IPS-20b (cell line): ENCODE results near the gene MAPK7.

Experiments
- H3K27ac ChIP-seq: one replicate; pipeline ENCODE4 v1.5.1; 2013; ENCODE audit warnings: low read length
- H3K27me3 ChIP-seq: 2 replicates; pipeline ENCODE4 v1.6.1; 2013; ENCODE audit warnings: mild to moderate bottlenecking, low read length, inconsistent platforms; ENCODE audit not compliant: insufficient read depth
- H3K36me3 ChIP-seq: 2 replicates; pipeline ENCODE4 v1.6.1; 2013; ENCODE audit warnings: low read depth, mild to moderate bottlenecking, inconsistent platforms, low read length, moderate library complexity; ENCODE audit not compliant: insufficient read depth
- H3K4me1 ChIP-seq: 2 replicates; pipeline ENCODE4 v1.6.1; 2013; ENCODE audit warnings: mild to moderate bottlenecking, control low read depth, inconsistent platforms, low read length, moderate library complexity; ENCODE audit not compliant: insufficient read depth
- H3K4me3 ChIP-seq: 2 replicates; pipeline ENCODE4 v1.5.1; 2013; ENCODE audit warnings: mild to moderate bottlenecking, low read length, inconsistent platforms
- H3K9ac ChIP-seq: 2 replicates; pipeline ENCODE4 v1.6.1; 2013; ENCODE audit warnings: low read depth, mild to moderate bottlenecking, inconsistent platforms, low read length, moderate library complexity
- H3K9me3 ChIP-seq: 2 replicates; pipeline ENCODE4 v1.6.1; 2013; ENCODE audit warnings: mild to moderate bottlenecking, low read depth, low read length, inconsistent platforms; ENCODE audit not compliant: insufficient read depth

Gene MAPK7

DNA sequence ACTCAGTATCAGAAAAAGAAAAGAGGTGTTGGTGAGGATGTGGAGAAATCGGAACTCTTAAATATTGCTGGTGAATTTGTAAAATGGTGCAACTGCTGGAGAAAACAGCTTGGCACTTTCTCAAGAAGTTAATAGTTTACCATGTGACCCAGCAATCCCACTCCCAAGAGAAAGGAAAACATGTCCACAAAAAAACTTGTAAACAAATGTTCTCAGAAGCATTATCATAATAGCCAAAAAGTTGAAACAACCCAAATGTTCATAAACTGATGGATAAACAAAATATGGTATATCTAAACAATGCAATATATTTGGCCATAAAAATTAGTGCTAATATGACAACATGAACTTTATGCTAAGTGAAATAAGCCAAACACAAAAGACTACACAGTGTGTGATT, 2.6 kb upstream of the MAPK7 start:
- Histone ChIP-seq H3K4me1 (no peaks in the 10 kb centered on the region; the same call in 1 of the 2 replicates), H3K27me3 (no peaks in the 10 kb centered on the region), H3K9ac (no peak overlapping the region), H3K36me3 (peaks cover 14% of the 10 kb centered on the region), H3K4me3 (no peak overlapping the region), H3K27ac (no peak overlapping the region), H3K9me3 (no peaks in the 10 kb centered on the region)

DNA sequence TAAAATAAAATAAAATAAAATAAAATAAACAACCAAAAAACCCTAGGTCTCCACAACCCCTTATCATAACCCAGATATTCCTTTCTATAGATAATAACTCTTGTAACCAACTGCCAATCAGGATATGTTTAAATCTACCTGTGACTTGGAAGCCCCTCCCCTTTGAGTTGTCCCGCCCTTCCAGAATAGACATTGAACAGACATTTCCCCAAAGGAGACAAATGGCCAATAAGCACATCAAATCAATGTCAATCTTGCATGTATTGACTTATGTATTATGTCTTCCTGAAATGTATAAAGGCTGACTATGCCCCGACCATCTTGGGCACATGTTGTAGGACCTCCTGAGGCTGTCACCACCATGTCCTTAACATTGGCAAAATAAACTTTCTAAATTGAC, 1.5 kb upstream of the MAPK7 start:
- Histone ChIP-seq H3K27me3 (no peaks in the 10 kb centered on the region), H3K27ac (no peak overlapping the region), H3K4me3 (peak overlapping the region; percentile 78), H3K9me3 (no peaks in the 10 kb centered on the region), H3K4me1 (no peaks in the 10 kb centered on the region; the same call in 1 of the 2 replicates), H3K9ac (peak overlapping the region; percentile 85), H3K36me3 (peaks cover 25% of the 10 kb centered on the region)

DNA sequence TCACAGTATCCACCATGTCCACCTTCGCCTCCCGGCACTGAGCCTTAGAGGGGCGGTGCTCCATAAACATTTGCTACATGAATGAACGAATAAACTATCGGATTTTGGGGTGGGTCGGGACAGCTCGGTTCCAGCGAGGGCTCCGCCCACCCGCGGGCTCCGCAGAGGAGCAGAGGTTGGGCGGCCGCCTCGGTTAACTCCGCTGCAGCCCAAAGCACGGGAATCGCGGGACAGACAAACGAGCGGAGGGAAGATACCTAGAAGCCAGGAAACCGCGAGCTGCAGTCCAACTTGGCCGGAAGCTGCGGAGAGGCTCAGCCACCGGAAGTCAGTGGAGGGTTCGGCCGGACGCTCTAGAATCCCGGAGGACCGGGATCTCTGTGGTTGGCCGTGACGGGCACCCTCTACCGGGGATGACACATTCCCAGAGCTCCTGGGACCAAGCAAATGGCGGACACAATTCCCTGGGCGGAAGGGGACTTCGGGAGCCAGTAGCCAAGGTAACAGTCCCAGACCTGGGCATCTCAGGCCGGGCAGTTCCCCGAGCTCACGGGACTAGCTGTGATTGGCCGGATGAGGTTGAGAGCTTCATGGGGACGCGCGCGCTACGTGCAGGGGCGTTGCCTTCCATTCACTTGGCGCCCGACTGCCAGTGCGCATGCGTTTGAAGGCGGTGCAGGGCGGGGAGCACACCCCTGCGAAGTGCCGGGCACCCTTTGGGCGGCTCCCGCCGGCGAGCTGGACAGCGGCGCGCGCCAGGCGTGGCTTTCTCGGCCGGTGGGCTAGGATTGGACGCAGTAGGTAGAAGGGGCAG, 489 bp upstream of the MAPK7 start:
- Histone ChIP-seq H3K27me3 (no peaks in the 10 kb centered on the region), H3K4me3 (peak overlapping the region; percentile 78), H3K9ac (peak overlapping the region; percentile 85), H3K9me3 (no peaks in the 10 kb centered on the region), H3K36me3 (peaks cover 34% of the 10 kb centered on the region), H3K27ac (peak overlapping the region; percentile 63), H3K4me1 (no peaks in the 10 kb centered on the region; the same call in 1 of the 2 replicates)

- Histone ChIP-seq H3K36me3 (peaks cover 50% of the 10 kb centered on the region), H3K27ac (no peak overlapping the region), H3K4me3 (peak overlapping the region; percentile 78)
Measured at GRCh38 chr17:19379361-19380065, 1.2 kb downstream of the MAPK7 start.

DNA sequence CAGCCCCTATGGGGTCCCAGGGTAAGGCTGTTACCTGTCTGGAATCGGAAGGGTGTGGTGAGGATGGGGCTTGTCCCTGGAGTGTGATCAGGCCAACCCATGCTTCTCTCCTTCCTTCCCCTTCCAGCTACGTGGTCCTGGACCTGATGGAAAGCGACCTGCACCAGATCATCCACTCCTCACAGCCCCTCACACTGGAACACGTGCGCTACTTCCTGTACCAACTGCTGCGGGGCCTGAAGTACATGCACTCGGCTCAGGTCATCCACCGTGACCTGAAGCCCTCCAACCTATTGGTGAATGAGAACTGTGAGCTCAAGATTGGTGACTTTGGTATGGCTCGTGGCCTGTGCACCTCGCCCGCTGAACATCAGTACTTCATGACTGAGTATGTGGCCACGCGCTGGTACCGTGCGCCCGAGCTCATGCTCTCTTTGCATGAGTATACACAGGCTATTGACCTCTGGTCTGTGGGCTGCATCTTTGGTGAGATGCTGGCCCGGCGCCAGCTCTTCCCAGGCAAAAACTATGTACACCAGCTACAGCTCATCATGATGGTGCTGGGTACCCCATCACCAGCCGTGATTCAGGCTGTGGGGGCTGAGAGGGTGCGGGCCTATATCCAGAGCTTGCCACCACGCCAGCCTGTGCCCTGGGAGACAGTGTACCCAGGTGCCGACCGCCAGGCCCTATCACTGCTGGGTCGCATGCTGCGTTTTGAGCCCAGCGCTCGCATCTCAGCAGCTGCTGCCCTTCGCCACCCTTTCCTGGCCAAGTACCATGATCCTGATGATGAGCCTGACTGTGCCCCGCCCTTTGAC, 2.4 kb downstream of the MAPK7 start:
- H3K9ac ChIP-seq = no peak overlapping the region
- H3K27ac ChIP-seq = no peak overlapping the region
- no peak overlapping the region for H3K4me3 ChIP-seq
- no peaks in the 10 kb centered on the region for H3K27me3 ChIP-seq
- peaks cover 62% of the 10 kb centered on the region for H3K36me3 ChIP-seq
- H3K4me1 ChIP-seq = no peaks in the 10 kb centered on the region; the same call in 1 of the 2 replicates
- H3K9me3 ChIP-seq = no peaks in the 10 kb centered on the region

More at GRCh38 chr17:19379361-19380065, 1.2 kb downstream of the MAPK7 start:
- H3K27me3 ChIP-seq = no peaks in the 10 kb centered on the region
- peak overlapping the region; percentile 85; the same call in 1 of the 2 replicates for H3K9ac ChIP-seq
- H3K4me1 ChIP-seq = no peaks in the 10 kb centered on the region; the same call in 1 of the 2 replicates
- no peaks in the 10 kb centered on the region for H3K9me3 ChIP-seq

DNA sequence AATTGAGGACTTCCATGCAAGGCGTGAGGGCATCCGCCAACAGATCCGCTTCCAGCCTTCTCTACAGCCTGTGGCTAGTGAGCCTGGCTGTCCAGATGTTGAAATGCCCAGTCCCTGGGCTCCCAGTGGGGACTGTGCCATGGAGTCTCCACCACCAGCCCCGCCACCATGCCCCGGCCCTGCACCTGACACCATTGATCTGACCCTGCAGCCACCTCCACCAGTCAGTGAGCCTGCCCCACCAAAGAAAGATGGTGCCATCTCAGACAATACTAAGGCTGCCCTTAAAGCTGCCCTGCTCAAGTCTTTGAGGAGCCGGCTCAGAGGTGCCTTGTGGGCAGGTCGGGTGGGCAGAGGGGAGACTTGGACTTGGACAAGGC, 3.1 kb downstream of the MAPK7 start:
- H3K9me3 ChIP-seq = no peaks in the 10 kb centered on the region
- H3K9ac ChIP-seq = no peak overlapping the region
- H3K36me3 ChIP-seq = peaks cover 62% of the 10 kb centered on the region
- no peaks in the 10 kb centered on the region; the same call in 1 of the 2 replicates for H3K4me1 ChIP-seq
- no peaks in the 10 kb centered on the region for H3K27me3 ChIP-seq
- no peak overlapping the region for H3K4me3 ChIP-seq
- no peak overlapping the region for H3K27ac ChIP-seq

- Histone ChIP-seq H3K4me1 (no peaks in the 10 kb centered on the region; the same call in 1 of the 2 replicates), H3K9ac (no peak overlapping the region), H3K27me3 (no peaks in the 10 kb centered on the region), H3K36me3 (peaks cover 62% of the 10 kb centered on the region), H3K4me3 (no peak overlapping the region), H3K9me3 (no peaks in the 10 kb centered on the region), H3K27ac (no peak overlapping the region)
Measured at GRCh38 chr17:19381741-19382444, 3.6 kb downstream of the MAPK7 start.

DNA sequence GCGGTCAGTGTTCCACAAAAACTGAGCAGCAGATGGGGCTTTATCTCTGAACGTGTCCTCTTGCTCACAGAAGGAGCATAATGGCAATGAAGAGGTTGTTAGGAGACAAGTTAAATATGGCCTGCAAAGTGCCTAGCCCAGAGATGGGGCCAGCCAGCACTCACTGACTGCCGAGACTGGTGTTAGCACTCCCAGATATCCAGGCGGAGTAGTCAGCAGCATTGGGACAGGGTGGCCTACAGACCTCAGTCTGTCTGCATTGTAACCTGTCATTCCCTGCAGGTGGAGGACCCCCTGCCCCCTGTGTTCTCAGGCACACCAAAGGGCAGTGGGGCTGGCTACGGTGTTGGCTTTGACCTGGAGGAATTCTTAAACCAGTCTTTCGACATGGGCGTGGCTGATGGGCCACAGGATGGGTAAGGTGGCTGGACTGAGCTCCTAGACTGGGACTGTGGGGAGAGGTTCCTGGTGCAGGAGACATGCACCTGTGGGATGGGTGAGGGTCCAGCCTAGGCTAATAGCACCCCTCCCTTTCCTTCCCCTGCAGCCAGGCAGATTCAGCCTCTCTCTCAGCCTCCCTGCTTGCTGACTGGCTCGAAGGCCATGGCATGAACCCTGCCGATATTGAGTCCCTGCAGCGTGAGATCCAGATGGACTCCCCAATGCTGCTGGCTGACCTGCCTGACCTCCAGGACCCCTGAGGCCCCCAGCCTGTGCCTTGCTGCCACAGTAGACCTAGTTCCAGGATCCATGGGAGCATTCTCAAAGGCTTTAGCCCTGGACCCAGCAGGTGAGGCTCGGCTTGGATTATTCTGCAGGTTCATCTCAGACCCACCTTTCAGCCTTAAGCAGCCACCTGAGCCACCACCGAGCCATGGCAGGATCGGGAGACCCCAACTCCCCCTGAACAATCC, 4.5 kb downstream of the MAPK7 start:
- peaks cover 62% of the 10 kb centered on the region for H3K36me3 ChIP-seq
- no peak overlapping the region for H3K4me3 ChIP-seq
- H3K9me3 ChIP-seq = no peaks in the 10 kb centered on the region
- no peak overlapping the region for H3K27ac ChIP-seq
- H3K9ac ChIP-seq = no peak overlapping the region
- H3K27me3 ChIP-seq = no peaks in the 10 kb centered on the region
- peaks cover 4% of the 10 kb centered on the region; the same call in 1 of the 2 replicates for H3K4me1 ChIP-seq

- Histone ChIP-seq H3K4me1 (peaks cover 8% of the 10 kb centered on the region; the same call in 1 of the 2 replicates), H3K4me3 (no peak overlapping the region), H3K9ac (no peak overlapping the region), H3K36me3 (peaks cover 62% of the 10 kb centered on the region), H3K27ac (no peak overlapping the region), H3K9me3 (no peaks in the 10 kb centered on the region), H3K27me3 (no peaks in the 10 kb centered on the region)
Measured at GRCh38 chr17:19383681-19384470, 5.6 kb downstream of the MAPK7 start.
